ENCODE results near the gene DOCK1. TPM values are rescaled to one million over a fixed set of nuclear protein-coding genes. Genes with fewer than 3 reads are reported as not detected.

Gene DOCK1
- total RNA-seq, 1 donor from 2014 or later = 25.8 TPM

GRCh38 chr10:126944191-126944590, 39.0 kb downstream of the DOCK1 start:
- Histone ChIP-seq H3K36me3 (no peaks in the 10 kb centered on the region), H3K27ac (no peak overlapping the region), H3K4me3 (no peak overlapping the region), H3K4me1 (no peaks in the 10 kb centered on the region), H3K9me3 (no peaks in the 10 kb centered on the region), H3K27me3 (no peaks in the 10 kb centered on the region)
- DNase-seq (ENCODE audit: low spot score in 2 of 2) = no peak
- TF ChIP-seq, protein P1, sequence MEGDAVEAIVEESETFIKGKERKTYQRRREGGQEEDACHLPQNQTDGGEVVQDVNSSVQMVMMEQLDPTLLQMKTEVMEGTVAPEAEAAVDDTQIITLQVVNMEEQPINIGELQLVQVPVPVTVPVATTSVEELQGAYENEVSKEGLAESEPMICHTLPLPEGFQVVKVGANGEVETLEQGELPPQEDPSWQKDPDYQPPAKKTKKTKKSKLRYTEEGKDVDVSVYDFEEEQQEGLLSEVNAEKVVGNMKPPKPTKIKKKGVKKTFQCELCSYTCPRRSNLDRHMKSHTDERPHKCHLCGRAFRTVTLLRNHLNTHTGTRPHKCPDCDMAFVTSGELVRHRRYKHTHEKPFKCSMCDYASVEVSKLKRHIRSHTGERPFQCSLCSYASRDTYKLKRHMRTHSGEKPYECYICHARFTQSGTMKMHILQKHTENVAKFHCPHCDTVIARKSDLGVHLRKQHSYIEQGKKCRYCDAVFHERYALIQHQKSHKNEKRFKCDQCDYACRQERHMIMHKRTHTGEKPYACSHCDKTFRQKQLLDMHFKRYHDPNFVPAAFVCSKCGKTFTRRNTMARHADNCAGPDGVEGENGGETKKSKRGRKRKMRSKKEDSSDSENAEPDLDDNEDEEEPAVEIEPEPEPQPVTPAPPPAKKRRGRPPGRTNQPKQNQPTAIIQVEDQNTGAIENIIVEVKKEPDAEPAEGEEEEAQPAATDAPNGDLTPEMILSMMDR (IDR thresholded peaks at IDR 0.05) = no peak
- intact Hi-C loops (cut with DNase I) = no loop called here

- Histone ChIP-seq H3K27me3 (no peaks in the 10 kb centered on the region), H3K4me1 (no peaks in the 10 kb centered on the region), H3K27ac (no peak overlapping the region), H3K36me3 (no peaks in the 10 kb centered on the region), H3K4me3 (no peak overlapping the region), H3K9me3 (no peaks in the 10 kb centered on the region)
- TF ChIP-seq, protein P1 (IDR thresholded peaks at IDR 0.05) = no peak
- no peak for DNase-seq (ENCODE audit: low spot score in 2 of 2)
- intact Hi-C loops (cut with DNase I) = no loop called here
Observed at GRCh38 chr10:126945351-126946030, 40.3 kb downstream of the DOCK1 start.

- no peak overlapping the region for H3K27ac ChIP-seq
- H3K4me3 ChIP-seq = no peak overlapping the region
- DNase-seq (ENCODE audit: low spot score in 2 of 2) = no peak
- intact Hi-C loops (cut with DNase I) = no loop called here
- TF ChIP-seq, protein P1 (IDR thresholded peaks at IDR 0.05) = no peak
- no peaks in the 10 kb centered on the region for H3K36me3 ChIP-seq
- H3K4me1 ChIP-seq = no peaks in the 10 kb centered on the region
- no peaks in the 10 kb centered on the region for H3K9me3 ChIP-seq
- no peaks in the 10 kb centered on the region for H3K27me3 ChIP-seq
Observed at GRCh38 chr10:126946746-126947145, 41.5 kb downstream of the DOCK1 start.

DNA sequence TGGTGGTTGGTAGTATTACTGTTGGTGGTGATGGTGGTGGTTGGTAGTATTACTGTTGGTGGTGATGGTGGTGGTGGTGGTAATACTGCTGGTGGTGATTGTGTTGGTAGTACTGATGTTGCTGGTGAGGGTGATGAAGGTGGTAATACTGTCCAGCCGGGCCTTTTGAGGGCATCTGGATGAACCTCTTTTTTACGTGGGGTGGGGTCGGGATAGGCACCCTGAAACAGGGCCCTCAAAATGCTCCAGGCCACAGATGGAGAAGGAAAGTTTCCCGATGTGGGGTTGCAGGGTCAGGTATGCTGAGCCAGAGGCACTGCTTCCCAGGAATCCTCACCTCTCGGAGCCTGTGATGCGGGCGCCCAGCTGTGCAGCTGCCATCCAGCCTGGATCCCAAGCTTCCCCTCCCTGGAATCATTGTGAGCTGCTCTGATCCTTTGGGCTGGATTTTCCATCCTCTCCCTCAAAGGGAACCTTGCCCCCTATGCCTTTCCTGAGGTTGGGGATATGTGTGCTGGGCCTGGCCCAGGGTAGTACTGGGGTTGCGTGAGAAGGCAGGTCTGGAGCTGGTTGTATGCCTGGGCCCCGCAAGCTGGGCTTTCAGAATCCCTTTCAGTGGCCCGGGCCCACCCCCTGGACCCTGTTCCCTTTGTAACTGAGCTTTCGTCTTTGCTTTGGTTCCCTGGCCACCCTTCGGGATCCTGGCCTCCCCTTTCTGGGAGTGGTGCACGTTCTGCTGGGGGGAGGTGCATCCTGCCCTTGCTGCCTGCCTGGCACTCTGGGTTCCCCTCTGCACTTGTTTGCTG, 43.3 kb downstream of the DOCK1 start:
- no peak for DNase-seq (ENCODE audit: low spot score in 2 of 2)
- intact Hi-C loops (cut with DNase I) = no loop called here
- H3K27ac ChIP-seq = no peak overlapping the region

DNA sequence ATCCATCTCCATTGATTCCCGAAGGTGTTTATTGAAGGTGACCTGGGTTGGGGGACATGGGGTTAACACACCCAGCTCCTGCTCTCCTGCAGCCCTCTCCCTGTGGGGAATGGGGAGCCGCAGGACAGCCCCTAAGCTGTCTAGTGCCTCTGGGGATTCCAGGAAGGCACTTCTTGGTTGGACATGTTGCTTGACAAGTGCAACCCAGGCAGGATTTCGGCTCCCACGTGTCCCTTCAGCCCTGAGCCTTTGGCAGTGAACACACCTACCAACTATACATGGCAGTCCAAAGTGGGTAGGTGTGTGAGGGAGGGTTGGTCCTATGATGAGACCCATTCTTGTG, 43.9 kb downstream of the DOCK1 start:
- intact Hi-C loops (cut with DNase I) = no loop called here
- Histone ChIP-seq H3K9me3 (no peaks in the 10 kb centered on the region), H3K27me3 (no peaks in the 10 kb centered on the region), H3K27ac (no peak overlapping the region), H3K4me1 (no peaks in the 10 kb centered on the region), H3K36me3 (no peaks in the 10 kb centered on the region), H3K4me3 (no peak overlapping the region)
- no peak for DNase-seq (ENCODE audit: low spot score in 2 of 2)
- TF ChIP-seq, protein P1 (IDR thresholded peaks at IDR 0.05) = no peak

More for the DNA sequence above, 43.3 kb downstream of the DOCK1 start:
- Histone ChIP-seq H3K4me3 (no peak overlapping the region), H3K36me3 (no peaks in the 10 kb centered on the region), H3K27me3 (no peaks in the 10 kb centered on the region), H3K9me3 (no peaks in the 10 kb centered on the region), H3K4me1 (no peaks in the 10 kb centered on the region)
- TF ChIP-seq, protein P1 (IDR thresholded peaks at IDR 0.05) = no peak
